Cortex of kidney (tissue), 1 donor: Measurements from ENCODE around the gene LSM12.

Experiments
- DNase-seq: peaks from one replicate; lab custom pipeline; 2025; lab: John Stamatoyannopoulos, UW

Gene LSM12

DNA sequence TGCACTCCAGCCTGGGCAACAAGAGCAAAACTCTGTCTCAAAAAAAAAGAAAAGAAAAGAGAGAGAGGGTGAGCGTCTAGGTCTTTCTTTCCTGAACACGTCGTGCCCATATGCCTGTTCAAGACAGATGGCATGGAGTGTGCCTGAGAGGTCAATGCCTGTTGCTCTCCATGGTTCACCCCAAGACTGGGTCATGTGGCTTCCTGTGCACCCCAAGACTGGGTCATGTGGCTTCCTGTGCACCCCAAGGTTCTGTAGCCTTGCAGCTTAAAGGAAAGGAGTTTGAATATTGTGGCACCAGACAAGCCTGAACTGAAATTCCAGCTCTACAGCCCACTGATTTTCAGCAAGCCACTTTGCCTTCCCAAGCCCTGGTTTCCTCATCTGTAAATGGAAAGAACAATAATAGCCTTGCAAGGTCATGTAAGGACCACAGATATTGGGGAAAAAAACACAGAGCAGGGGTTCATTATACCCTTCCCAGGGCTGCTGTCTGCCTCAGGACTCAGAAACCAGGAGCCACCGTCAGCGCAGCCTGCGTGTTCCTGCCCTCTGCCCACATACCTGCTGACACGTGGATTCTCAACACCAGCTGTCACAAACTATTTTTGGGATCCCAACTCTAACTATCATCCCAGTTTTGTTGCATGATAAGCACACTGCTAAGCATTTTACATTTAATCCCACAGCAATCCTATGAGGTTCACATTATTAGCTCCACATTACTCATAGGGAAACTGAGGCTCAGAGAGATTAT lies 80.1 kb downstream of the LSM12 start:
- DNase-seq, result no peak

- no peak for DNase-seq
Measured at GRCh38 chr17:43984521-43984920, 82.0 kb downstream of the LSM12 start.
